Coronary artery (tissue), 2 donors: Measurements from ENCODE around the gene TOX2.

ENCODE experiments used
- DNase-seq: peaks from one replicate; pipeline ENCODE4 v3.0.0-alpha.2; 2017; ENCODE audit warnings: low spot score
- H3K27ac ChIP-seq, 2 donors: fragments of 200-600 bp; sonication (generic); one replicate each; pipeline ENCODE4 v1.5.1; 2016 to 2019
- H3K4me3 ChIP-seq: fragments of 200-600 bp; sonication (generic); 2 replicates; pipeline ENCODE4 v1.5.1; 2016; ENCODE audit warnings: mild to moderate bottlenecking, moderate library complexity
- CTCF ChIP-seq: fragments of 200-600 bp; sonication (generic); IDR thresholded peaks from one replicate; pipeline ENCODE4 v1.5.1; 2019; ENCODE audit warnings: antibody characterized with exemption

Gene TOX2

GRCh38 chr20:43955750-43956191 lies 41.1 kb downstream of the TOX2 start:
- DNase-seq, result no peak
- no peak for TF ChIP-seq CTCF
- H3K4me3 ChIP-seq, result no peak overlapping the region
- H3K27ac ChIP-seq, result no peak overlapping the region

- Histone ChIP-seq H3K4me3 (no peak overlapping the region), H3K27ac (no peak overlapping the region)
- TF ChIP-seq CTCF, result no peak
- DNase-seq, result no peak
Measured at GRCh38 chr20:43957392-43957791, 42.7 kb downstream of the TOX2 start.

GRCh38 chr20:43958626-43959025 lies 44.0 kb downstream of the TOX2 start:
- TF ChIP-seq CTCF, result no peak
- H3K27ac ChIP-seq, result no peak overlapping the region
- DNase-seq, result no peak
- no peak overlapping the region for H3K4me3 ChIP-seq

GRCh38 chr20:43959079-43959919 lies 44.6 kb downstream of the TOX2 start:
- DNase-seq, result no peak
- no peak overlapping the region for H3K27ac ChIP-seq
- H3K4me3 ChIP-seq, result no peak overlapping the region

GRCh38 chr20:43959920-43960227 lies 45.2 kb downstream of the TOX2 start:
- no peak for TF ChIP-seq CTCF
- DNase-seq, result no peak
- H3K4me3 ChIP-seq, result no peak overlapping the region
- no peak overlapping the region for H3K27ac ChIP-seq

More at GRCh38 chr20:43959079-43959919, 44.6 kb downstream of the TOX2 start:
- TF ChIP-seq CTCF, result no peak

GRCh38 chr20:43960231-43960630 lies 45.6 kb downstream of the TOX2 start:
- H3K4me3 ChIP-seq, result no peak overlapping the region
- no peak overlapping the region for H3K27ac ChIP-seq
- DNase-seq, result no peak
- no peak for TF ChIP-seq CTCF

- Histone ChIP-seq H3K4me3 (no peak overlapping the region), H3K27ac (no peak overlapping the region)
- DNase-seq, result no peak
- TF ChIP-seq CTCF, result no peak
Measured at GRCh38 chr20:43961116-43961515, 46.5 kb downstream of the TOX2 start.
